HCT116 (cell line): Measurements from ENCODE around the gene TRPT1. TPM values are rescaled to one million over a fixed set of nuclear protein-coding genes. Genes with fewer than 3 reads are reported as not detected.

Experiments used
- ATAC-seq: fragments of 200-7000 bp; cut with Tn5 transposase; 2 replicates; pipeline ENCODE4 v1.9.1; 2020; ENCODE audit warnings: mild to moderate bottlenecking, moderate library complexity
- BruUV-seq: library from RNA; stranded (reverse); fragments of 400-500 nt; replicated peaks from 2 replicates; lab custom pipeline; 2021; lab: Mats Ljungman, UMichigan
- CTCF ChIA-PET: fragments of 300-600 bp; sonication (Branson Sonifier 250); formaldehyde crosslinking; loops from one replicate; lab custom pipeline; 2021; ENCODE audit warnings: antibody characterized with exemption; lab: Charles Lee
- POLR2A ChIA-PET: fragments of 300-600, 350-600 bp; sonication (Branson Sonifier 250); formaldehyde crosslinking; loops from one replicate; lab custom pipeline; 2021; ENCODE audit warnings: antibody characterized with exemption; lab: Charles Lee
- RAD21 ChIA-PET, 2 experiments: fragments of 300-600 bp; sonication (Branson Sonifier 250); formaldehyde crosslinking; loops; one replicate each; lab custom pipeline; 2023; ENCODE audit warnings: low total read pairs in 2 of 2; ENCODE audit not compliant: uncharacterized antibody in 2 of 2, unreplicated experiment in 2 of 2, low non-redundant PET in 1 of 2; lab: Charles Lee
- DNase-seq: peaks from one replicate; pipeline ENCODE4 v3.0.0-alpha.2; 2010; ENCODE audit warnings: low read depth, low spot score
- H2AFZ ChIP-seq: fragments of 200-600 bp; shearing (Covaris generic), sonication (generic); 2 replicates; pipeline ENCODE4 v1.6.1; 2017; ENCODE audit warnings: low read depth, mixed run types, mixed read lengths, antibody characterized with exemption, low read length; ENCODE audit not compliant: poor library complexity, severe bottlenecking
- H3K27ac ChIP-seq: 2 replicates; pipeline ENCODE4 v1.5.1; 2012; ENCODE audit warnings: low read depth, low read length
- H3K27me3 ChIP-seq: fragments of 200-600 bp; sonication (generic); 2 replicates; pipeline ENCODE4 v1.6.1; 2016; ENCODE audit warnings: mixed run types, low read length, mixed read lengths; ENCODE audit not compliant: insufficient read depth
- H3K36me3 ChIP-seq, 2 experiments: fragments of 200-500 bp in 1 of 2; fragments of 200-600 bp in 1 of 2; sonication (Bioruptor generic) in 1 of 2; sonication (generic) in 1 of 2; 2 replicates each; pipeline versions ENCODE4 v1.5.1 to v1.6.1; 2014 to 2016; ENCODE audit warnings: low read length in 2 of 2, inconsistent platforms in 1 of 2, mixed read lengths in 1 of 2, mixed run types in 1 of 2; ENCODE audit not compliant: insufficient read depth in 2 of 2, control insufficient read depth in 1 of 2
- H3K4me1 ChIP-seq, 2 experiments: fragments of 200-600 bp in 1 of 2; sonication (generic) in 1 of 2; 2 replicates each; pipeline versions ENCODE4 v1.5.1 to v1.6.1; 2012 to 2017; ENCODE audit warnings: low read length in 2 of 2, inconsistent platforms in 1 of 2, mild to moderate bottlenecking in 1 of 2, mixed read lengths in 1 of 2, mixed run types in 1 of 2, moderate library complexity in 1 of 2; ENCODE audit not compliant: insufficient read depth in 2 of 2, control insufficient read depth in 1 of 2
- H3K4me2 ChIP-seq: fragments of 200-600 bp; sonication (generic); 2 replicates; pipeline ENCODE4 v1.6.1; 2017; ENCODE audit warnings: mixed run types, low read length, mixed read lengths
- H3K4me3 ChIP-seq, 2 experiments: fragments of 200-600 bp in 1 of 2; sonication (generic) in 1 of 2; replicated peaks in 1 of 2; 2 replicates each; pipeline ENCODE4 v1.5.1; 2011 to 2016; ENCODE audit warnings: low read length in 2 of 2, control low read depth in 1 of 2, low read depth in 1 of 2, mild to moderate bottlenecking in 1 of 2, mixed read lengths in 1 of 2, mixed run types in 1 of 2
- H3K79me2 ChIP-seq: fragments of 200-600 bp; sonication (generic); 2 replicates; pipeline ENCODE4 v1.6.1; 2017; ENCODE audit warnings: mild to moderate bottlenecking, mixed run types, low read length, moderate library complexity, mixed read lengths; ENCODE audit not compliant: insufficient read depth
- H3K9ac ChIP-seq: fragments of 200-600 bp; sonication (generic); 2 replicates; pipeline ENCODE4 v1.6.1; 2016; ENCODE audit warnings: low read length, mixed read lengths
- H3K9me2 ChIP-seq: fragments of 200-600 bp; sonication (generic), shearing (Covaris generic); 2 replicates; pipeline ENCODE4 v1.6.1; 2017; ENCODE audit warnings: mixed run types, mild to moderate bottlenecking, moderate library complexity; ENCODE audit not compliant: insufficient read depth
- H3K9me3 ChIP-seq, 2 experiments: fragments of 200-500 bp in 1 of 2; fragments of 200-600 bp in 1 of 2; sonication (Bioruptor generic) in 1 of 2; sonication (generic) in 1 of 2; 2 replicates each; pipeline ENCODE4 v1.6.1; 2014 to 2017; ENCODE audit warnings: low read length in 2 of 2, mixed read lengths in 2 of 2, inconsistent platforms in 1 of 2, low read depth in 1 of 2, mild to moderate bottlenecking in 1 of 2, mixed run types in 1 of 2, moderate library complexity in 1 of 2; ENCODE audit not compliant: control insufficient read depth in 1 of 2, insufficient read depth in 1 of 2
- H4K20me1 ChIP-seq: fragments of 200-600 bp; sonication (generic), shearing (Covaris generic); 2 replicates; pipeline ENCODE4 v1.6.1; 2017; ENCODE audit warnings: mixed run types, mild to moderate bottlenecking, moderate library complexity; ENCODE audit not compliant: insufficient read depth
- ATF3 ChIP-seq: IDR thresholded peaks from 2 replicates; pipeline ENCODE4 v1.6.1; 2012
- CEBPB ChIP-seq: IDR thresholded peaks from 2 replicates; pipeline ENCODE4 v1.6.1; 2012; ENCODE audit warnings: low read depth
- EGR1 ChIP-seq: IDR thresholded peaks from 2 replicates; pipeline ENCODE4 v1.6.1; 2012; ENCODE audit warnings: low read depth
- ELF1 ChIP-seq: IDR thresholded peaks from 2 replicates; pipeline ENCODE4 v1.6.1; 2012; ENCODE audit warnings: low read depth, borderline replicate concordance
- EZH2phosphoT487 ChIP-seq: fragments of 200-600 bp; IDR thresholded peaks from 2 replicates; pipeline ENCODE4 v1.6.1; 2018; ENCODE audit warnings: antibody characterized with exemption, borderline replicate concordance
- FOSL1 ChIP-seq: IDR thresholded peaks from 2 replicates; pipeline ENCODE4 v1.6.1; 2012; ENCODE audit warnings: low read depth
- POLR2A ChIP-seq: IDR thresholded peaks from 2 replicates; pipeline ENCODE4 v1.7.0; 2011; ENCODE audit warnings: borderline replicate concordance; ENCODE audit not compliant: insufficient read depth, insufficient read length; ENCODE audit errors: extremely low read depth
- POLR2AphosphoS5 ChIP-seq: IDR thresholded peaks from 2 replicates; pipeline ENCODE4 v1.6.1; 2011; ENCODE audit warnings: mild to moderate bottlenecking, low read depth, low read length, moderate library complexity
- RAD21 ChIP-seq: IDR thresholded peaks from 2 replicates; pipeline ENCODE4 v1.6.1; 2012; ENCODE audit warnings: low read depth, mild to moderate bottlenecking
- REST ChIP-seq: IDR thresholded peaks from 2 replicates; pipeline ENCODE4 v1.6.1; 2012; ENCODE audit warnings: low read depth
- SIN3A ChIP-seq: IDR thresholded peaks from 2 replicates; pipeline ENCODE4 v1.6.1; 2012; ENCODE audit warnings: low read depth
- SP1 ChIP-seq: IDR thresholded peaks from 2 replicates; pipeline ENCODE4 v1.6.1; 2012; ENCODE audit warnings: low read depth
- SRF ChIP-seq: IDR thresholded peaks from 2 replicates; pipeline ENCODE4 v1.6.1; 2012; ENCODE audit warnings: low read depth
- ZBTB33 ChIP-seq: IDR thresholded peaks from 2 replicates; pipeline ENCODE4 v1.6.1; 2011; ENCODE audit warnings: mild to moderate bottlenecking, low read length, moderate library complexity; ENCODE audit not compliant: insufficient replicate concordance; ENCODE audit errors: extremely low read depth
- ZFX ChIP-seq: fragments of 450-650 bp; IDR thresholded peaks from 2 replicates; pipeline ENCODE4 v1.6.1; 2017
- ZNF274 ChIP-seq: fragments of 200-500 bp; sonication (Bioruptor generic); IDR thresholded peaks from 2 replicates; pipeline ENCODE4 v1.6.1; 2014; ENCODE audit warnings: mild to moderate bottlenecking, low read depth, low read length, inconsistent platforms
- intact Hi-C: fragments of 100-400 bp; cut with micrococcal nuclease; formaldehyde crosslinking; loops from 2 replicates; pipeline ENCODE4 v1.10.0; 2022
- total RNA-seq: library from RNA; stranded (reverse); gene quantifications from one replicate; pipeline ENCODE4 v1.2.1, GENCODE V29; 2021; ENCODE audit not compliant: unreplicated experiment

TRPT1 gene
- total RNA-seq, 1 experiment from 2014 or later: 43.2 TPM

GRCh38 chr11:64176751-64177150 lies 49.2 kb downstream of the TRPT1 start:
- ChIA-PET CTCF (interaction anchor here (0.7 kb wide), 1 partner anchor 1141 kb away, joined by 3 read pairs; no protein-coding TSS in a partner anchor), RAD21 (no interaction called here), POLR2A (no interaction called here)
- Histone ChIP-seq H3K9me3 (no peaks in the 10 kb centered on the region), H3K9ac (no peak overlapping the region), H4K20me1 (no peaks in the 10 kb centered on the region), H3K27me3 (no peaks in the 10 kb centered on the region), H3K4me3 (no peak overlapping the region), H3K79me2 (no peaks in the 10 kb centered on the region), H3K9me2 (no peaks in the 10 kb centered on the region), H3K36me3 (no peaks in the 10 kb centered on the region), H2AFZ (no peak overlapping the region), H3K4me2 (no peak overlapping the region), H3K27ac (no peak overlapping the region), H3K4me1 (peaks cover 7 to 16% of the 10 kb centered on the region in 2 experiments)
- intact Hi-C loops: no loop called here
- DNase-seq (no peak), ATAC-seq (no peak)
- TF ChIP-seq FOSL1 (no peak), EGR1 (no peak), ZBTB33 (no peak), CEBPB (no peak), ZNF274 (no peak), EZH2phosphoT487 (no peak), RAD21 (no peak), POLR2AphosphoS5 (no peak), SIN3A (no peak), ELF1 (no peak), SP1 (no peak), ZFX (no peak), ATF3 (no peak), REST (no peak), SRF (no peak), POLR2A (no peak)
- no TSS peak for BruUV-seq
